ENCODE measurements around the gene MAP3K13. TPM values are rescaled to one million over a fixed set of nuclear protein-coding genes. Genes with fewer than 3 reads are reported as not detected.

Gene MAP3K13
- polyA plus RNA-seq, 1 donor (not counting 4 experiments of a cell fraction or from before 2014, with no cell fraction given) = 23.0 TPM

DNA sequence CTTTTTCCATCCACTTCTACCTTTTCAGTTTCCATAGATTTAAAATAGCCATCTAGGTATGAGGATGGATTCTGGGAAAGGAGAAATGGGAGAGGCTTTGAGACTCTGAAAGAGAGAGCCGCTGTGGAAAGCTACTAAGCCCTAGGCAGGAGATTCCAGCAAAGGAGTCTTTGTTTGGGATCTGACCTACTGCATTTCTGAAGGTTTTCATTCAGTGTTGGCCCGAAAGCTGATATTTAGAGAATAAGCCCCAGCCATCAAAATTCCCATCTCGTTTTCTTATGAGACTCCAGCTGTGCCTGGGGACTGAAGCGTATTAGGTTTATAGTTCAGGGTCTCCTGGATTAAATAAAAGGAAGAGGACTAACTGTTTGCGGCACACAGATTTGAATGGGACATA lies 170.0 kb downstream of the MAP3K13 start:
- no peak overlapping the region for H3K9ac ChIP-seq (ENCODE audit: control insufficient read depth, extremely low read depth, insufficient read depth, low read length)
- no peaks in the 10 kb centered on the region for H3K36me3 ChIP-seq (ENCODE audit: control insufficient read depth in 2 of 2, extremely low read depth in 1 of 2, insufficient read depth in 2 of 2, low read length in 2 of 2)
- H3K4me2 ChIP-seq (ENCODE audit: control insufficient read depth, extremely low read depth, insufficient read depth, low read depth, low read length) = no peak overlapping the region
- FAIRE-seq = no peak
- no peak overlapping the region for H2AFZ ChIP-seq (ENCODE audit: control insufficient read depth, low read length)
- H3K79me2 ChIP-seq (ENCODE audit: control insufficient read depth, insufficient read depth, low read length) = no peaks in the 10 kb centered on the region
- TF ChIP-seq, protein P1, sequence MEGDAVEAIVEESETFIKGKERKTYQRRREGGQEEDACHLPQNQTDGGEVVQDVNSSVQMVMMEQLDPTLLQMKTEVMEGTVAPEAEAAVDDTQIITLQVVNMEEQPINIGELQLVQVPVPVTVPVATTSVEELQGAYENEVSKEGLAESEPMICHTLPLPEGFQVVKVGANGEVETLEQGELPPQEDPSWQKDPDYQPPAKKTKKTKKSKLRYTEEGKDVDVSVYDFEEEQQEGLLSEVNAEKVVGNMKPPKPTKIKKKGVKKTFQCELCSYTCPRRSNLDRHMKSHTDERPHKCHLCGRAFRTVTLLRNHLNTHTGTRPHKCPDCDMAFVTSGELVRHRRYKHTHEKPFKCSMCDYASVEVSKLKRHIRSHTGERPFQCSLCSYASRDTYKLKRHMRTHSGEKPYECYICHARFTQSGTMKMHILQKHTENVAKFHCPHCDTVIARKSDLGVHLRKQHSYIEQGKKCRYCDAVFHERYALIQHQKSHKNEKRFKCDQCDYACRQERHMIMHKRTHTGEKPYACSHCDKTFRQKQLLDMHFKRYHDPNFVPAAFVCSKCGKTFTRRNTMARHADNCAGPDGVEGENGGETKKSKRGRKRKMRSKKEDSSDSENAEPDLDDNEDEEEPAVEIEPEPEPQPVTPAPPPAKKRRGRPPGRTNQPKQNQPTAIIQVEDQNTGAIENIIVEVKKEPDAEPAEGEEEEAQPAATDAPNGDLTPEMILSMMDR (optimal IDR thresholded peaks at IDR 0.05 in 1 of 3, IDR thresholded peaks at IDR 0.05 in 1 of 3, conservative IDR thresholded peaks at IDR 0.05 in 1 of 3; ENCODE audit: extremely low read depth in 1 of 3, insufficient read depth in 2 of 3, low read length in 3 of 3) = no peak
- no peak for TF ChIP-seq EZH2 (IDR thresholded peaks at IDR 0.05; ENCODE audit: low read length)
- H3K27me3 ChIP-seq (ENCODE audit: control insufficient read depth, extremely low read depth, insufficient read depth, low read length) = no peaks in the 10 kb centered on the region
- H3K9me3 ChIP-seq (ENCODE audit: control insufficient read depth, low read depth, low read length) = no peaks in the 10 kb centered on the region
- dilution Hi-C loops (cut with MboI; ENCODE audit: extremely low pct_ligation_motif_present, low sequenced_read_pairs) = no loop called here
- DNase-seq (ENCODE audit: low read depth, low spot score) = no peak
- H3K4me3 ChIP-seq (ENCODE audit: control insufficient read depth in 2 of 3, extremely low read depth in 1 of 3, insufficient read depth in 2 of 3, low read depth in 1 of 3, low read length in 3 of 3) = no peak overlapping the region
- H3K9me1 ChIP-seq (ENCODE audit: control insufficient read depth, extremely low read depth, insufficient read depth, low read length) = no peaks in the 10 kb centered on the region
- no peaks in the 10 kb centered on the region for H4K20me1 ChIP-seq (ENCODE audit: control insufficient read depth, extremely low read depth, insufficient read depth, low read length)
- peaks cover 9% of the 10 kb centered on the region for H3K4me1 ChIP-seq (ENCODE audit: control insufficient read depth, extremely low read depth, insufficient read depth, low read length)
- no peak overlapping the region for H3K27ac ChIP-seq (ENCODE audit: control insufficient read depth, insufficient read depth, low read length)

DNA sequence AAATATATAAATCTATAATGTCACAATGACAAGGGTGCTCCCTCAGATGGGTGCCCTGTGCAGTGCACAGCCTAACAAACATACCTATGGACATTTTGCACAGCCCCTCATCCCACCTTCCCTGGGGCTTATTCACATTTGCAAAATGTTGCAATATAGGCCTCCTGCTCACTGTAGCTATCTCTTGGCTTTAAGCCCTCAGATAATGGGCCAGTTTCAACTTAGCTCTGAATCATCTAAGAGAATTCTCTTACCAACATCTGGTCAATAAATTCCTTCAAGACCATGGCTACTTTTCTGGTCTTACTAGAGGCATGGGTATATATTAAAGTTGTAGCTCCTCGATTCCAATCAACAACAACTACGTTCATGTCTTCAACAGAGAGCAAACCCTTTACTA lies 171.6 kb downstream of the MAP3K13 start:
- Histone ChIP-seq H3K27ac (ENCODE audit: control insufficient read depth, insufficient read depth, low read length) (no peak overlapping the region), H4K20me1 (ENCODE audit: control insufficient read depth, extremely low read depth, insufficient read depth, low read length) (no peaks in the 10 kb centered on the region), H3K27me3 (ENCODE audit: control insufficient read depth, extremely low read depth, insufficient read depth, low read length) (no peaks in the 10 kb centered on the region), H2AFZ (ENCODE audit: control insufficient read depth, low read length) (no peak overlapping the region), H3K4me1 (ENCODE audit: control insufficient read depth, extremely low read depth, insufficient read depth, low read length) (peaks cover 12% of the 10 kb centered on the region), H3K79me2 (ENCODE audit: control insufficient read depth, insufficient read depth, low read length) (no peaks in the 10 kb centered on the region), H3K36me3 (ENCODE audit: control insufficient read depth in 2 of 2, extremely low read depth in 1 of 2, insufficient read depth in 2 of 2, low read length in 2 of 2) (no peaks in the 10 kb centered on the region), H3K4me3 (ENCODE audit: control insufficient read depth in 2 of 3, extremely low read depth in 1 of 3, insufficient read depth in 2 of 3, low read depth in 1 of 3, low read length in 3 of 3) (no peak overlapping the region), H3K9me1 (ENCODE audit: control insufficient read depth, extremely low read depth, insufficient read depth, low read length) (no peaks in the 10 kb centered on the region), H3K9me3 (ENCODE audit: control insufficient read depth, low read depth, low read length) (no peaks in the 10 kb centered on the region), H3K4me2 (ENCODE audit: control insufficient read depth, extremely low read depth, insufficient read depth, low read depth, low read length) (no peak overlapping the region), H3K9ac (ENCODE audit: control insufficient read depth, extremely low read depth, insufficient read depth, low read length) (no peak overlapping the region)
- DNase-seq (ENCODE audit: low read depth, low spot score) (no peak), FAIRE-seq (no peak)
- TF ChIP-seq, protein P1 (optimal IDR thresholded peaks at IDR 0.05 in 1 of 3, IDR thresholded peaks at IDR 0.05 in 1 of 3, conservative IDR thresholded peaks at IDR 0.05 in 1 of 3; ENCODE audit: extremely low read depth in 1 of 3, insufficient read depth in 2 of 3, low read length in 3 of 3) = no peak
- TF ChIP-seq EZH2 (IDR thresholded peaks at IDR 0.05; ENCODE audit: low read length) = no peak
- dilution Hi-C loops (cut with MboI; ENCODE audit: extremely low pct_ligation_motif_present, low sequenced_read_pairs) = no loop called here
